Stimulated activated effector memory CD8-positive, alpha-beta T cell treated with anti-CD3 and anti-CD28 coated beads, Interleukin-12 subunit alpha, Interleukin-12 subunit beta, amount 100 ng/mL, for 72 hours (primary cell): Measurements from ENCODE around the gene ASB17.

ENCODE experiments used
- ATAC-seq: fragments of 150-1000 bp; cut with Tn5 transposase; 2 replicates; pipeline ENCODE4 v1.10.0; 2021
- DNase-seq, 2 donors: peaks; one replicate each; pipeline ENCODE4 v3.0.0; 2021 to 2022; ENCODE audit warnings: low spot score in 2 of 2
- H3K27ac Mint-ChIP-seq: one replicate; pipeline ENCODE4 v1.8.0; 2022; ENCODE audit warnings: mild to moderate bottlenecking, mixed read lengths
- H3K36me3 Mint-ChIP-seq: one replicate; pipeline ENCODE4 v1.8.0; 2022; ENCODE audit warnings: mild to moderate bottlenecking, mixed read lengths
- H3K4me1 Mint-ChIP-seq: one replicate; pipeline ENCODE4 v1.8.0; 2022; ENCODE audit warnings: mixed read lengths
- H3K4me3 Mint-ChIP-seq: one replicate; pipeline ENCODE4 v1.8.0; 2022; ENCODE audit warnings: mild to moderate bottlenecking, mixed read lengths
- H3K9me3 Mint-ChIP-seq: one replicate; pipeline ENCODE4 v1.8.0; 2022; ENCODE audit warnings: mixed read lengths

Gene ASB17

DNA sequence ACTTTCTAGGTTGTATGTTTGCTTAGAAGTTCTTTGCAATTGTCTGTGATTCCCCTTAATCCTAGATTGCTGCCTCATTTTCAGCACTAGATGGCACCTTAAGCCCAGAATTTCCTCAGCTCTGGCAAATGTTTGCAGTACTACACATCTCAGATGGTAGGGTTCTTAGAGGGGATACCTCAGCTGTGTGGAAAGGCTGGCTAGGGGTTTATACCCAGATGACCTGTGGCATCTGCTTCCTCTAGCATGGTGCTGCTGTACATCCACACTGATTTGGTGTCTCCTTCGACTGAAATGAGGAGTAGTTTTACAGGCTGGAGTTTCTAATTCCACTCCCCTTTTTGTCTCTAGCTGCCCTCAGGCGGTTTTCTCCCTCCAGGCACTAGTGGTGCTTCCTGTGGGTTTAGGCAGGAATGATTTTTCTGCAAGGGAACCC lies 23.5 kb downstream of the ASB17 start:
- no peak for DNase-seq
- Mint-ChIP-seq H3K9me3 (peaks cover 5% of the 10 kb centered on the region), H3K4me1 (no peaks in the 10 kb centered on the region), H3K36me3 (no peaks in the 10 kb centered on the region), H3K4me3 (no peak overlapping the region), H3K27ac (no peak overlapping the region)
- no peak for ATAC-seq

- H3K4me3 Mint-ChIP-seq: no peak overlapping the region
- DNase-seq (no peak), ATAC-seq (no peak)
- no peaks in the 10 kb centered on the region for H3K9me3 Mint-ChIP-seq
- no peak overlapping the region for H3K27ac Mint-ChIP-seq
- no peaks in the 10 kb centered on the region for H3K36me3 Mint-ChIP-seq
- H3K4me1 Mint-ChIP-seq: no peaks in the 10 kb centered on the region
Observed at GRCh38 chr1:75901371-75901770, 30.8 kb downstream of the ASB17 start.

DNA sequence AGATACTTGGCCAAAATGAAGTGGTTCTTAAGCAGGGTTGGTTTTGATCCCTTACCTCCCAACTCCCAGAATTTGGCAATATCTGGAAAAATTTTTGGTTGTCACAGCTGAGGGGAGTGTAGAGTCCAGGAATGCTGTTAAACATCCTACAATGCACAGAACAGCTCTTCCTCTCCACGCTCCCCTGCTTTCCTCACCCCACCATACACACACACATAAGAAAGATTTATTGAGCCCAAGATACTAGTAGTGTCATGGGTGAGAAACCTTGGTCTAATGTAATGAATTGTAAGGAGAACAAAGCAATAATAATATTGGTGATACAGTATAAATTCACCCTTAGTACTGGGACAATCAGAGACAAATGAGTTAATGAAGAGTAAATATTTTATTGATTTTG lies 47.8 kb downstream of the ASB17 start:
- no peak overlapping the region for H3K4me3 Mint-ChIP-seq
- no peaks in the 10 kb centered on the region for H3K9me3 Mint-ChIP-seq
- no peaks in the 10 kb centered on the region for H3K4me1 Mint-ChIP-seq
- no peak for ATAC-seq
- H3K36me3 Mint-ChIP-seq: no peaks in the 10 kb centered on the region
- H3K27ac Mint-ChIP-seq: no peak overlapping the region
- no peak for DNase-seq

- H3K9me3 Mint-ChIP-seq: no peaks in the 10 kb centered on the region
- H3K36me3 Mint-ChIP-seq: no peaks in the 10 kb centered on the region
- no peak for ATAC-seq
- H3K4me3 Mint-ChIP-seq: no peak overlapping the region
- no peaks in the 10 kb centered on the region for H3K4me1 Mint-ChIP-seq
- H3K27ac Mint-ChIP-seq: no peak overlapping the region
- DNase-seq: no peak
Observed at GRCh38 chr1:75879985-75880384, 52.2 kb downstream of the ASB17 start.

DNA sequence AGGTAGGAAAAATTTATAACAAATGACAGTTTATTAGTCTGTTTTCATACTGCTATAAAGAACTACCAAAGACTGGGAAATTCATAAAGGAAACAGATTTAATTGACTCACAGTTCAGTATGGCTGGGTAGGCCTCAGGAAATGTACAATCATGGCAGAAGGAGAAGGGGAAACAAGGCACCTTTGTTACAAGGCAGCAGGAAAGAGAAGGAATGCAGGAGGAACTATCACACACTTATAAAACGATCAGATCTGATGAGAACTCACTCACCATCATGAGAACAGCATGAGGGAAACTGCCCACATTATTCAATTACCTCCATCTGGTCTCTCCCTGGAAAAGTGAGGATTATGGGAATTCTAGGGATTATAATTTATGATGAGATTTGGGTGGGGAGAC lies 61.3 kb downstream of the ASB17 start:
- Mint-ChIP-seq H3K4me1 (no peaks in the 10 kb centered on the region), H3K36me3 (no peaks in the 10 kb centered on the region), H3K27ac (no peak overlapping the region), H3K4me3 (no peak overlapping the region), H3K9me3 (no peaks in the 10 kb centered on the region)
- DNase-seq: no peak
- no peak for ATAC-seq
